ENCODE measurements around the gene ARMC9.

Gene ARMC9

DNA sequence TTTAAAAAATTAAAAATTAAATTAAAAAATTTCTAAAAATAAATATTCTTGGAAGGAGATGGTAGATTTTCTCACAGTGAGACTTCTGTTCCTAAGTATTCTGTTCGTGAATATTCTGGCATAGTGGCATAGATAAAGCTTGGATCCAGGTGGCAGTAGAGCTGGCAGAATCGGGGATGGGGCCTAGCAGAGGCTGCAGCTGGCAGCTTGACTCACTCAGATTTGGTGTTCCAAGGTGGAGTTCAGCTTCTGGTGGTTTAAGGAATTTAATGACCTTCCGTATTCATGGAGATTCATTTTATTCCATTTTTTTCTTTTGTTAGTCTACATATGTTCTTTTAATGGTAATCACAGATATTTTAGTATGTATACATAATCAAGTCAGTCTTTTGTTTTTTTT, 19.9 kb downstream of the ARMC9 start:
- TF ChIP-seq, protein P1, sequence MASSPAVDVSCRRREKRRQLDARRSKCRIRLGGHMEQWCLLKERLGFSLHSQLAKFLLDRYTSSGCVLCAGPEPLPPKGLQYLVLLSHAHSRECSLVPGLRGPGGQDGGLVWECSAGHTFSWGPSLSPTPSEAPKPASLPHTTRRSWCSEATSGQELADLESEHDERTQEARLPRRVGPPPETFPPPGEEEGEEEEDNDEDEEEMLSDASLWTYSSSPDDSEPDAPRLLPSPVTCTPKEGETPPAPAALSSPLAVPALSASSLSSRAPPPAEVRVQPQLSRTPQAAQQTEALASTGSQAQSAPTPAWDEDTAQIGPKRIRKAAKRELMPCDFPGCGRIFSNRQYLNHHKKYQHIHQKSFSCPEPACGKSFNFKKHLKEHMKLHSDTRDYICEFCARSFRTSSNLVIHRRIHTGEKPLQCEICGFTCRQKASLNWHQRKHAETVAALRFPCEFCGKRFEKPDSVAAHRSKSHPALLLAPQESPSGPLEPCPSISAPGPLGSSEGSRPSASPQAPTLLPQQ (tag by site-specific recombination; IDR thresholded peaks at IDR 0.05): no peak
- TF ChIP-seq BCL11B (tag by site-specific recombination; IDR thresholded peaks at IDR 0.05; ENCODE audit: low read depth) (no peak), WT1 (tag by site-specific recombination; IDR thresholded peaks at IDR 0.05) (no peak), KLF16 (tag by site-specific recombination; IDR thresholded peaks at IDR 0.05) (no peak), ZNF510 (tag by site-specific recombination; IDR thresholded peaks at IDR 0.05; ENCODE audit: insufficient replicate concordance) (no peak)
- TF ChIP-seq, protein P2, sequence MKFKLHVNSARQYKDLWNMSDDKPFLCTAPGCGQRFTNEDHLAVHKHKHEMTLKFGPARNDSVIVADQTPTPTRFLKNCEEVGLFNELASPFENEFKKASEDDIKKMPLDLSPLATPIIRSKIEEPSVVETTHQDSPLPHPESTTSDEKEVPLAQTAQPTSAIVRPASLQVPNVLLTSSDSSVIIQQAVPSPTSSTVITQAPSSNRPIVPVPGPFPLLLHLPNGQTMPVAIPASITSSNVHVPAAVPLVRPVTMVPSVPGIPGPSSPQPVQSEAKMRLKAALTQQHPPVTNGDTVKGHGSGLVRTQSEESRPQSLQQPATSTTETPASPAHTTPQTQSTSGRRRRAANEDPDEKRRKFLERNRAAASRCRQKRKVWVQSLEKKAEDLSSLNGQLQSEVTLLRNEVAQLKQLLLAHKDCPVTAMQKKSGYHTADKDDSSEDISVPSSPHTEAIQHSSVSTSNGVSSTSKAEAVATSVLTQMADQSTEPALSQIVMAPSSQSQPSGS (tag by site-specific recombination; IDR thresholded peaks at IDR 0.05; ENCODE audit: low read depth): no peak
- ChIA-PET POLR2A (no interaction called here), CTCF (interaction anchor here (0.9 to 1.2 kb wide), 2 partner anchors 9 to 114 kb away, joined by 3 to 8 read pairs; no protein-coding TSS in a partner anchor)

DNA sequence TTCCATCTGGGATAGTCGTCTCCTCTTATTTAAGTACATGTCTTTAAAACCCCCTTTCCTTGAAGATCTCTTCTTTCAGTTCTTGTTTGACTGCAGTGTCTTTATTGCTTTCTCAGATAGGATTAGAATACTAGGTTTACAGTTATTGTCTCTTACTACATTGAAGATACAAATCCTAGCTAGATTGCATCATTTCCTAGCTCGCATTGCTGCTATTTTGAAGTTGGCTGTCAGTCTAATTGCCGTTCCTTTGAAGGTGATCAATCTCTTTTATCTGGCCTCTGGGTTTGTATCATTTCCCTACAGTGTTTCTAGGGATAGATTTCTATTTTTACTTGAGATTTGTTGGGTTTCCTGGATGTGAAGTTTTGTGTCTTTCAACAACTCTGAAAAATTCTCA, 20.9 kb downstream of the ARMC9 start:
- ChIA-PET POLR2A (no interaction called here), CTCF (interaction anchor here (1.0 to 1.7 kb wide), 4 partner anchors 8 to 193 kb away, joined by 3 to 8 read pairs (median 4); no protein-coding TSS in a partner anchor)
- no peak overlapping the region for H3K4me3 ChIP-seq (ENCODE audit: low read depth, low read length)
- no peak overlapping the region for H3K27ac ChIP-seq (ENCODE audit: extremely low read depth, low read depth, low read length)
- H3K36me3 ChIP-seq (ENCODE audit: control insufficient read depth in 2 of 2, insufficient read depth in 1 of 2, low read length in 2 of 2): peaks cover 22 to 80% of the 10 kb centered on the region in 2 experiments
- no peaks in the 10 kb centered on the region for H3K4me1 ChIP-seq (ENCODE audit: control insufficient read depth, insufficient read depth, low read length)
- no peaks in the 10 kb centered on the region for H3K9me3 ChIP-seq (ENCODE audit: control insufficient read depth, insufficient read depth, low read depth, low read length)
- no peak for TF ChIP-seq ZNF335 (tag by site-specific recombination; conservative IDR thresholded peaks at IDR 0.05)
- TF ChIP-seq ZNF558 (tag by site-specific recombination; IDR thresholded peaks at IDR 0.05): peak; percentile 49; the same call in 1 of the 2 replicates
- TF ChIP-seq, protein P3, sequence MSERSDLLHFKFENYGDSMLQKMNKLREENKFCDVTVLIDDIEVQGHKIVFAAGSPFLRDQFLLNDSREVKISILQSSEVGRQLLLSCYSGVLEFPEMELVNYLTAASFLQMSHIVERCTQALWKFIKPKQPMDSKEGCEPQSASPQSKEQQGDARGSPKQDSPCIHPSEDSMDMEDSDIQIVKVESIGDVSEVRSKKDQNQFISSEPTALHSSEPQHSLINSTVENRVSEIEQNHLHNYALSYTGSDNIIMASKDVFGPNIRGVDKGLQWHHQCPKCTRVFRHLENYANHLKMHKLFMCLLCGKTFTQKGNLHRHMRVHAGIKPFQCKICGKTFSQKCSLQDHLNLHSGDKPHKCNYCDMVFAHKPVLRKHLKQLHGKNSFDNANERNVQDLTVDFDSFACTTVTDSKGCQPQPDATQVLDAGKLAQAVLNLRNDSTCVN (tag by site-specific recombination; optimal IDR thresholded peaks at IDR 0.05): no peak
- TF ChIP-seq ZSCAN30 (tag by site-specific recombination; IDR thresholded peaks at IDR 0.05): no peak
- no peak for TF ChIP-seq ZNF140 (tag by site-specific recombination; IDR thresholded peaks at IDR 0.05)
- TF ChIP-seq, protein P4, sequence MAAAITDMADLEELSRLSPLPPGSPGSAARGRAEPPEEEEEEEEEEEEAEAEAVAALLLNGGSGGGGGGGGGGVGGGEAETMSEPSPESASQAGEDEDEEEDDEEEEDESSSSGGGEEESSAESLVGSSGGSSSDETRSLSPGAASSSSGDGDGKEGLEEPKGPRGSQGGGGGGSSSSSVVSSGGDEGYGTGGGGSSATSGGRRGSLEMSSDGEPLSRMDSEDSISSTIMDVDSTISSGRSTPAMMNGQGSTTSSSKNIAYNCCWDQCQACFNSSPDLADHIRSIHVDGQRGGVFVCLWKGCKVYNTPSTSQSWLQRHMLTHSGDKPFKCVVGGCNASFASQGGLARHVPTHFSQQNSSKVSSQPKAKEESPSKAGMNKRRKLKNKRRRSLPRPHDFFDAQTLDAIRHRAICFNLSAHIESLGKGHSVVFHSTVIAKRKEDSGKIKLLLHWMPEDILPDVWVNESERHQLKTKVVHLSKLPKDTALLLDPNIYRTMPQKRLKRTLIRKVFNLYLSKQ (tag by site-specific recombination; IDR thresholded peaks at IDR 0.05; ENCODE audit: borderline replicate concordance): no peak

More for the DNA sequence above, 19.9 kb downstream of the ARMC9 start:
- Histone ChIP-seq H3K4me3 (ENCODE audit: low read depth, low read length) (no peak overlapping the region), H3K27ac (ENCODE audit: extremely low read depth, low read depth, low read length) (no peak overlapping the region), H3K9me3 (ENCODE audit: control insufficient read depth, insufficient read depth, low read depth, low read length) (no peaks in the 10 kb centered on the region), H3K36me3 (ENCODE audit: control insufficient read depth in 2 of 2, insufficient read depth in 1 of 2, low read length in 2 of 2) (peaks cover 22 to 81% of the 10 kb centered on the region in 2 experiments), H3K4me1 (ENCODE audit: control insufficient read depth, insufficient read depth, low read length) (no peaks in the 10 kb centered on the region)

DNA sequence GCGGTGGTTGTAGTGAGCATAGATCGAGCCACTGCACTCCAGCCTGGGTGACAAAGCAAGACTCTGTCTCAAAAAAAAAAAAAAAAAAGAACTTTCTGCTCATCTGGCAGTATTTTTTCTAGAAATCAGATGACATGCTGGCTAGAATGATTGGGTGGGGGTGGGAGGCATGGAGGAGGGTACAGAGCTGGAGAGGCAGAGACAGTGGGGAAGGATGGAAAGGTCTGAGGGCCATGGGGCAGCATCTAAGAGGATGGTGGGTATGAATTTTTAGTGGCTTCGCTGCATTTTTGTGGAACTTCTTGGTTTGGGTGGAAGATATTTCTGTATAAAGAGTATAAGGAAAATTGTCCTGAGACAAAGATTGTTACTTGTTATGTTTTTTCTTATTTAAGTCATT, 23.3 kb downstream of the ARMC9 start:
- Histone ChIP-seq H3K27ac (ENCODE audit: extremely low read depth, low read depth, low read length) (no peak overlapping the region), H3K36me3 (ENCODE audit: control insufficient read depth in 2 of 2, insufficient read depth in 1 of 2, low read length in 2 of 2) (peaks cover 22 to 75% of the 10 kb centered on the region in 2 experiments), H3K4me3 (ENCODE audit: low read depth, low read length) (no peak overlapping the region), H3K4me1 (ENCODE audit: control insufficient read depth, insufficient read depth, low read length) (no peaks in the 10 kb centered on the region), H3K9me3 (ENCODE audit: control insufficient read depth, insufficient read depth, low read depth, low read length) (no peaks in the 10 kb centered on the region)
- CTCF ChIA-PET: interaction anchor here (0.7 to 1.0 kb wide), 2 partner anchors 117 to 1390 kb away, joined by 3 to 4 read pairs; no protein-coding TSS in a partner anchor
- POLR2A ChIA-PET: no interaction called here
- no peak for TF ChIP-seq ZNF776 (tag by site-specific recombination; IDR thresholded peaks at IDR 0.05; ENCODE audit: borderline replicate concordance)
